ENCODE results near the gene C10orf105. TPM values are rescaled to one million over a fixed set of nuclear protein-coding genes. Genes with fewer than 3 reads are reported as not detected.

Gene C10orf105
- total RNA-seq, 2 experiments from 2014 or later: 0.09 to 0.15 TPM

DNA sequence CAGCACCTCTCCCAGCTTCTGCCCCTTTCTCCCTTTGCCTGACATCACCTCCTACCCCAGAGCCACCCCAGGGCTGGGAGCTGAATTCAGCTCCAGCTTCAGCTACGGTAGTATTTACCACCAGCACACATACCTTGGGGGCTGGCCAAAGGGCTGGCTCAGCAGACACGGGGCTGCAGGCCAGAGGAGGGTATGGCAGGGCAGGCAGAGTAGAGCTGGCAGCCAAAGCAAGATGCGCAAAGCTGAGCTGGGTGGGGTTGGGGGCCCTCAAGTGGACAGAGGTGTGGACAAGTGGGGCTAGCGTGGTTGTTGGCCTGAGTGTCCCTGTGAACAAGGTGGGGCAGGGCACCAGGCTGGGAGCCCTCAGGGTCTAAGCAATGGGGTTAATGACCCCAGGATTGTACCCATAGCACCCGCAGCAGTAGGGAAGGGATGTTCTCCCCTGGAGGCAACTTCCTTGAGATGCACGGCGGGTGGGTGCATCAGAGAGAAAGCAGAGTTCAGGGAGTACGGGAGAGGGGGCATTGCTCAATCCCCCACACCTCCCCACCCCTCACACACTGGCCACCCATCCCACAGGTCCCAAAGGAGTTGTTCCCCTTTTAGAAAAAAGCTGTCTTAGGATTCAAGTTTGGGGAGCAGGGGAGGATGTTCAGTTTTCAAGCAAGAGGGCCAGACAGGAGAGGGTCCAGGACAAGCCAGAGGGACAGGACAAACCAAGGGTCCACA, 45.8 kb upstream of the C10orf105 start:
- no peak overlapping the region for H3K4me2 ChIP-seq (ENCODE audit: low read length)
- TF ChIP-seq, protein P1, sequence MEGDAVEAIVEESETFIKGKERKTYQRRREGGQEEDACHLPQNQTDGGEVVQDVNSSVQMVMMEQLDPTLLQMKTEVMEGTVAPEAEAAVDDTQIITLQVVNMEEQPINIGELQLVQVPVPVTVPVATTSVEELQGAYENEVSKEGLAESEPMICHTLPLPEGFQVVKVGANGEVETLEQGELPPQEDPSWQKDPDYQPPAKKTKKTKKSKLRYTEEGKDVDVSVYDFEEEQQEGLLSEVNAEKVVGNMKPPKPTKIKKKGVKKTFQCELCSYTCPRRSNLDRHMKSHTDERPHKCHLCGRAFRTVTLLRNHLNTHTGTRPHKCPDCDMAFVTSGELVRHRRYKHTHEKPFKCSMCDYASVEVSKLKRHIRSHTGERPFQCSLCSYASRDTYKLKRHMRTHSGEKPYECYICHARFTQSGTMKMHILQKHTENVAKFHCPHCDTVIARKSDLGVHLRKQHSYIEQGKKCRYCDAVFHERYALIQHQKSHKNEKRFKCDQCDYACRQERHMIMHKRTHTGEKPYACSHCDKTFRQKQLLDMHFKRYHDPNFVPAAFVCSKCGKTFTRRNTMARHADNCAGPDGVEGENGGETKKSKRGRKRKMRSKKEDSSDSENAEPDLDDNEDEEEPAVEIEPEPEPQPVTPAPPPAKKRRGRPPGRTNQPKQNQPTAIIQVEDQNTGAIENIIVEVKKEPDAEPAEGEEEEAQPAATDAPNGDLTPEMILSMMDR (conservative IDR thresholded peaks at IDR 0.05; ENCODE audit: low read length): no peak
- TF ChIP-seq EZH2phosphoT487 (IDR thresholded peaks at IDR 0.05; ENCODE audit: borderline replicate concordance, low read depth, low read length): no peak
- peaks cover 15% of the 10 kb centered on the region for H3K4me1 ChIP-seq (ENCODE audit: insufficient read depth, low read length, poor library complexity, severe bottlenecking)
- ChIA-PET POLR2A (no interaction called here), CTCF (ENCODE audit: unreplicated experiment) (interaction anchor here (0.6 to 1.1 kb wide), 4 partner anchors 37 to 211 kb away, joined by 3 to 7 read pairs (median 4); no protein-coding TSS in a partner anchor)
- BruUV-seq (replicated peaks): no TSS peak
- H3K27ac ChIP-seq (ENCODE audit: low read depth, low read length, poor library complexity, severe bottlenecking): no peak overlapping the region
- H3K4me3 ChIP-seq (ENCODE audit: low read depth, low read length, poor library complexity, severe bottlenecking): no peak overlapping the region
- no peaks in the 10 kb centered on the region for H3K36me3 ChIP-seq (ENCODE audit: insufficient read depth, low read length)
- no peaks in the 10 kb centered on the region for H4K20me1 ChIP-seq (ENCODE audit: insufficient read depth, low read length)
- no peak for DNase-seq (ENCODE audit: low spot score)
- H3K9me3 ChIP-seq (ENCODE audit: low read length): no peaks in the 10 kb centered on the region
- no peaks in the 10 kb centered on the region for H3K9me2 ChIP-seq (ENCODE audit: insufficient read depth, low read length)
- H3K79me2 ChIP-seq (ENCODE audit: insufficient read depth, low read depth, low read length): no peaks in the 10 kb centered on the region
- no peak overlapping the region for H2AFZ ChIP-seq (ENCODE audit: low read length)
- intact Hi-C loops (cut with micrococcal nuclease; ENCODE audit: unreplicated experiment): no loop called here

DNA sequence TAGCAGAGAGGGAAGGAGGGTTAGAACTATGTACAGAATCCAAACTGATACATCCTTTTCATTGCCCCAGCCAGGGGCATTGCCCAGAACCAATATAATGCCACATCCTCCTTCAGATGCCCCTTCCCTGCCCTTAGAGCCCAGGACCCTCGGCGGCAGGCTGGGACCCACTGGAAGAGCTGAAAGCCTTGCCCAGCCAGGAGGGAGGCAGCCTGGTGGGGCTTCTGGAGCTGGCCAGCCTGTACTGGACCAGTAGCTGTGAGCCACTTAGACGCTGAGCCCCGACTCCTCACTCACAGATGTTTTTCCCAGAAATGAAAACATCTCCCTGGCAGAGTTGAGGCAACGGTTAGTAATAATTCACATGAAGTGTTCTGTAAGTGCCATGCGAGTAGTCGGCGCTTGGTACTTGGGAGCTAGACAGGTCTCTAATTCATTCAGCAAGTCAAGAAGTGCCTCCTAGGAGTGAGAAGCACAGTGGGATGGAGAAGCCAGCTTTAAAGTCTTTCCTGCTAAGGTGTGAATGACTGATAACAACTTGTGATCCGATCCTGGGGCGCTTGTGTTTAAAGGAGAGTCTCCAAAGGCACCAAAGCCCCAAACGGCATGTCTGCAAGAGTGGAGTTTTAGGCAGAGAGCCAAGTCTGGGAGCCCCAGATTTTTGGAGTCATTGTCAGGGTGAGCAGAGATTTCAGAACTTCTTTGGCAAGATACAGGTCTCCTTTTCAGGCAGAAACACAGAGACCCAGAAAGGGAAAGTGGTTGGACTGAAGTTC, 44.0 kb upstream of the C10orf105 start:
- no TSS peak for BruUV-seq (replicated peaks)
- DNase-seq (ENCODE audit: low spot score): no peak
- no peak overlapping the region for H3K4me2 ChIP-seq (ENCODE audit: low read length)
- no peak overlapping the region for H2AFZ ChIP-seq (ENCODE audit: low read length)
- no peaks in the 10 kb centered on the region for H3K36me3 ChIP-seq (ENCODE audit: insufficient read depth, low read length)
- H3K79me2 ChIP-seq (ENCODE audit: insufficient read depth, low read depth, low read length): no peaks in the 10 kb centered on the region
- TF ChIP-seq, protein P1 (conservative IDR thresholded peaks at IDR 0.05; ENCODE audit: low read length): no peak
- no peak for TF ChIP-seq EZH2phosphoT487 (IDR thresholded peaks at IDR 0.05; ENCODE audit: borderline replicate concordance, low read depth, low read length)
- no peak overlapping the region for H3K27ac ChIP-seq (ENCODE audit: low read depth, low read length, poor library complexity, severe bottlenecking)
- no peak overlapping the region for H3K4me3 ChIP-seq (ENCODE audit: low read depth, low read length, poor library complexity, severe bottlenecking)
- no peaks in the 10 kb centered on the region for H4K20me1 ChIP-seq (ENCODE audit: insufficient read depth, low read length)
- CTCF ChIA-PET (ENCODE audit: unreplicated experiment): no interaction called here
- no peaks in the 10 kb centered on the region for H3K9me2 ChIP-seq (ENCODE audit: insufficient read depth, low read length)
- intact Hi-C loops (cut with micrococcal nuclease; ENCODE audit: unreplicated experiment): no loop called here
- peaks cover 2% of the 10 kb centered on the region for H3K4me1 ChIP-seq (ENCODE audit: insufficient read depth, low read length, poor library complexity, severe bottlenecking)
- H3K9me3 ChIP-seq (ENCODE audit: low read length): no peaks in the 10 kb centered on the region
- POLR2A ChIA-PET: no interaction called here

- Histone ChIP-seq H3K9me2 (ENCODE audit: insufficient read depth, low read length) (no peaks in the 10 kb centered on the region), H3K9me3 (ENCODE audit: low read length) (no peaks in the 10 kb centered on the region), H3K4me3 (ENCODE audit: low read depth, low read length, poor library complexity, severe bottlenecking) (no peak overlapping the region), H3K4me1 (ENCODE audit: insufficient read depth, low read length, poor library complexity, severe bottlenecking) (peaks cover 1% of the 10 kb centered on the region), H3K27ac (ENCODE audit: low read depth, low read length, poor library complexity, severe bottlenecking) (no peak overlapping the region), H2AFZ (ENCODE audit: low read length) (no peak overlapping the region), H3K4me2 (ENCODE audit: low read length) (no peak overlapping the region), H4K20me1 (ENCODE audit: insufficient read depth, low read length) (no peaks in the 10 kb centered on the region), H3K36me3 (ENCODE audit: insufficient read depth, low read length) (no peaks in the 10 kb centered on the region), H3K79me2 (ENCODE audit: insufficient read depth, low read depth, low read length) (no peaks in the 10 kb centered on the region)
- no peak for TF ChIP-seq EZH2phosphoT487 (IDR thresholded peaks at IDR 0.05; ENCODE audit: borderline replicate concordance, low read depth, low read length)
- TF ChIP-seq, protein P1 (conservative IDR thresholded peaks at IDR 0.05; ENCODE audit: low read length): no peak
- intact Hi-C loops (cut with micrococcal nuclease; ENCODE audit: unreplicated experiment): no loop called here
- no TSS peak for BruUV-seq (replicated peaks)
- ChIA-PET POLR2A (interaction anchor here (0.7 kb wide), 1 partner anchor 16 kb away, joined by 3 read pairs; no protein-coding TSS in a partner anchor), CTCF (ENCODE audit: unreplicated experiment) (no interaction called here)
- DNase-seq (ENCODE audit: low spot score): no peak
Observed at GRCh38 chr10:71762324-71762723, 42.7 kb upstream of the C10orf105 start.

All from OCI-LY7 (cell line).